ENCODE results near the gene GRK5. TPM values are rescaled to one million over a fixed set of nuclear protein-coding genes. Genes with fewer than 3 reads are reported as not detected.

GRK5 gene
- polyA plus RNA-seq, 1 donor from 2014 or later, result 34.9 TPM

GRCh38 chr10:119279441-119279840, 72.1 kb downstream of the GRK5 start:
- no peaks in the 10 kb centered on the region for H4K20me1 ChIP-seq (ENCODE audit: insufficient read depth)
- no peaks in the 10 kb centered on the region for H3K27me3 ChIP-seq (ENCODE audit: insufficient read depth, low read depth, low read length)
- TF ChIP-seq EP300 (conservative IDR thresholded peaks at IDR 0.05; ENCODE audit: poor library complexity, severe bottlenecking), result no peak
- no peaks in the 10 kb centered on the region for H3K79me2 ChIP-seq (replicated peaks; ENCODE audit: insufficient read depth, low read length)
- no peak overlapping the region for H2AFZ ChIP-seq (ENCODE audit: low read depth, low read length)
- no peak overlapping the region for H3K27ac ChIP-seq (ENCODE audit: low read length)
- no peak overlapping the region for H3K4me2 ChIP-seq (ENCODE audit: low read length)
- no peak overlapping the region for H3K4me3 ChIP-seq (ENCODE audit: low read length)
- no peaks in the 10 kb centered on the region for H3K9me3 ChIP-seq (ENCODE audit: low read length)
- no peaks in the 10 kb centered on the region for H3K36me3 ChIP-seq (ENCODE audit: insufficient read depth, low read length)
- H3K9me2 ChIP-seq (ENCODE audit: insufficient read depth, low read length), result no peaks in the 10 kb centered on the region
- H3K9ac ChIP-seq (ENCODE audit: low read length), result no peak overlapping the region
- no peaks in the 10 kb centered on the region for H3F3A ChIP-seq (ENCODE audit: insufficient read depth, low read length, poor library complexity, severe bottlenecking)

- H4K20me1 ChIP-seq (ENCODE audit: insufficient read depth), result no peaks in the 10 kb centered on the region
These were observed 74.3 kb downstream of the GRK5 start for GRCh38 chr10:119281581-119282071.

More at GRCh38 chr10:119281581-119282071, 74.3 kb downstream of the GRK5 start:
- H3K4me3 ChIP-seq (ENCODE audit: low read length), result no peak overlapping the region
- no peaks in the 10 kb centered on the region for H3K9me2 ChIP-seq (ENCODE audit: insufficient read depth, low read length)
- H3K36me3 ChIP-seq (ENCODE audit: insufficient read depth, low read length), result no peaks in the 10 kb centered on the region
- H3K9me3 ChIP-seq (ENCODE audit: low read length), result no peaks in the 10 kb centered on the region
- H2AFZ ChIP-seq (ENCODE audit: low read depth, low read length), result no peak overlapping the region
- TF ChIP-seq RAD21 (conservative IDR thresholded peaks at IDR 0.05) (no peak), SMC3 (conservative IDR thresholded peaks at IDR 0.05; ENCODE audit: poor library complexity) (no peak), REST (IDR thresholded peaks at IDR 0.05; ENCODE audit: borderline replicate concordance) (no peak), CTCF (IDR thresholded peaks at IDR 0.05; ENCODE audit: poor library complexity, severe bottlenecking) (no peak), EP300 (conservative IDR thresholded peaks at IDR 0.05; ENCODE audit: poor library complexity, severe bottlenecking) (no peak), TAF1 (IDR thresholded peaks at IDR 0.05; ENCODE audit: low read depth) (no peak), POLR2AphosphoS5 (IDR thresholded peaks at IDR 0.05) (no peak), EZH2 (IDR thresholded peaks at IDR 0.05; ENCODE audit: borderline replicate concordance, insufficient read depth, low read length, poor library complexity, severe bottlenecking) (no peak), MXI1 (conservative IDR thresholded peaks at IDR 0.05; ENCODE audit: poor library complexity, severe bottlenecking) (no peak)
- no peak overlapping the region for H3K4me2 ChIP-seq (ENCODE audit: low read length)
- H3K79me2 ChIP-seq (replicated peaks; ENCODE audit: insufficient read depth, low read length), result no peaks in the 10 kb centered on the region
- H3K27ac ChIP-seq (ENCODE audit: low read length), result no peak overlapping the region
- H3K9ac ChIP-seq (ENCODE audit: low read length), result no peak overlapping the region
- no peaks in the 10 kb centered on the region for H3F3A ChIP-seq (ENCODE audit: insufficient read depth, low read length, poor library complexity, severe bottlenecking)
- H3K27me3 ChIP-seq (ENCODE audit: insufficient read depth, low read depth, low read length), result no peaks in the 10 kb centered on the region
